Measurements from ENCODE around the gene ZNF836.
A peak's percentile ranks its signal among the peaks of the same experiment; 100 is the strongest.

ZNF836 gene

DNA sequence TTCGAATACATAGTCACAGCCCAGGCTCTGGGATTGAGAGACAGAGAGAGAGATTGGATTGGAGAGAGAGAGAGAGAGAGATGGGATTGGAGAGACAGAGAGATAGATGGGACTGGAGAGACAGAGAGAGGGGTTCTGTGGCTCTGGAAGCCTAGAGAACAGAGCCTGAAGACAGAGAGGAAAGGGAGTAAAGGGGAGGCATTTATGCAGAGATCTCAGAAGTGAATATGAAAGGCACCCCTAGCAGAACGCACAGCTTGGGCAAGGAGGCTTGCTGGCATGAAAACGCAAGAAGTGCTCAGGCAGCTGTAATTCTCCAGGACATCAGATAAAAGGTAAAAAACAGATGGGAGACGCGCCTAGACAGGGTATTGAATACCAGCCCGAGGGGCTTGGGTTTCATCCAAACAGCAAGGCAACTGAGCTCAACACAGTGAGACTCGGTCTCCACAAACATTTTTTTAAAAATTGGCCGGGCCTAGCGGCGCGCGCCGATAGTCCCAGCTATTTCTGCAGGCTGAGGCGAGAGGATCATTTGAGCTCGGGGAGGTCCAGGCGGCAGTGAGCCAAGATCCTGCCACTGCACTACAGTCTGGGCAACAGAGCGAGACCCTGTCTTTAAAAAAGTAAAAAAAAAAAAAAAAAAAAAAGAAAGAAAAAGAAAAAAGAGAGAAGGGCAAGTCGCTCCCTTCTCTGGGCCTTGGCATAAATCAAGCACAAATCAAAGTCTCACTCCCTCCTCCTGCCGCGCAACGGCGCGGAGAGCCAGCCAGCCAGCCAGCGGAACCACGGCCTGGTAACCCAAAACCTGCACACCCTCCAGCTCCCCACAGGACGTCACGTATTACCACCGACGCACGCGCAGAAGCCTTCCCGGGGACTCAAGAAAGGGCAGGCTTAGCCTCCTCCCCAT is 17.7 kb upstream of the ZNF836 start:
- TF ChIP-seq, protein P1, sequence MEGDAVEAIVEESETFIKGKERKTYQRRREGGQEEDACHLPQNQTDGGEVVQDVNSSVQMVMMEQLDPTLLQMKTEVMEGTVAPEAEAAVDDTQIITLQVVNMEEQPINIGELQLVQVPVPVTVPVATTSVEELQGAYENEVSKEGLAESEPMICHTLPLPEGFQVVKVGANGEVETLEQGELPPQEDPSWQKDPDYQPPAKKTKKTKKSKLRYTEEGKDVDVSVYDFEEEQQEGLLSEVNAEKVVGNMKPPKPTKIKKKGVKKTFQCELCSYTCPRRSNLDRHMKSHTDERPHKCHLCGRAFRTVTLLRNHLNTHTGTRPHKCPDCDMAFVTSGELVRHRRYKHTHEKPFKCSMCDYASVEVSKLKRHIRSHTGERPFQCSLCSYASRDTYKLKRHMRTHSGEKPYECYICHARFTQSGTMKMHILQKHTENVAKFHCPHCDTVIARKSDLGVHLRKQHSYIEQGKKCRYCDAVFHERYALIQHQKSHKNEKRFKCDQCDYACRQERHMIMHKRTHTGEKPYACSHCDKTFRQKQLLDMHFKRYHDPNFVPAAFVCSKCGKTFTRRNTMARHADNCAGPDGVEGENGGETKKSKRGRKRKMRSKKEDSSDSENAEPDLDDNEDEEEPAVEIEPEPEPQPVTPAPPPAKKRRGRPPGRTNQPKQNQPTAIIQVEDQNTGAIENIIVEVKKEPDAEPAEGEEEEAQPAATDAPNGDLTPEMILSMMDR (IDR thresholded peaks at IDR 0.05; ENCODE audit: insufficient read depth, missing control alignments): no peak
- no peak for FAIRE-seq
- peak; percentile 58 for DNase-seq (ENCODE audit: insufficient read length, low spot score)

DNA sequence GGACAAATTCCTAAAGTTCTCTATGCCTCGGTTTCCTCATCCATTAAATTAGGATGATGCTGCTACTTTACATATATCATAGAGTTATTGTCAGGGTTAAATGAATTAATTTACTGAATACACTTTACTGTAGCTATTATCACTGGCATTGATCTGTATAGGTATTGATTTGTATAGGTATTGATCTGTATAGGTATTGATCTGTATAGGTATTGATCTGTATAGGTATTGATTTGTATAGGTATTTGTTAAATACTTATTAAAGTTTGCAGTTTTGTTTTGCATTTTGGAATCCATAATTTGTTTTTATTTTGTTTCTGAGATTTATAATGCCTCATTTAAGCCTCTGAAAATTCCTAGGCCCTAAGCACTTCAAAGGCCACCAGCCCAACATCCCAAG is 16.0 kb upstream of the ZNF836 start:
- TF ChIP-seq, protein P1 (IDR thresholded peaks at IDR 0.05; ENCODE audit: insufficient read depth, missing control alignments): no peak
- no peak for FAIRE-seq
- no peak for DNase-seq (ENCODE audit: insufficient read length, low spot score)

DNA sequence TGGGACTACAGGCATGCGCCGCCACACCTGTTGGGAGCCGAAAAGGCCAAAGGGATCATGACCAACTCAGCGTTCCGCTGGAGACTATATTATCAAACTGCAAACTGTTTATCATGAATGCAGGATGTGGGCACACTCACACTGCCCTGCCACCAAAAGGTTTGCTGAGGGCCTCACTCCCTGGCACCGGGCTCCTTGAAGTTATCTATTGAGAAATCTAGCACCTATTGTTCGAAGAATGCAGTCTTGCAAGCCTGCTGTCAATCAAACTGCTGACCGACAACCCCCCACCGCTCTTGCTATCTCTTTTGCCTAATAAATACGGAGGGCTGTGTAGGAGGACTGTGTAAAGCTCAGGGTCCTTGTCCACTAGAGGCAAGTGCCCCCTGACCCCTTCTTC is 5.2 kb upstream of the ZNF836 start:
- DNase-seq (ENCODE audit: insufficient read length, low spot score): no peak
- FAIRE-seq: no peak
- TF ChIP-seq, protein P1 (IDR thresholded peaks at IDR 0.05; ENCODE audit: insufficient read depth, missing control alignments): no peak

DNA sequence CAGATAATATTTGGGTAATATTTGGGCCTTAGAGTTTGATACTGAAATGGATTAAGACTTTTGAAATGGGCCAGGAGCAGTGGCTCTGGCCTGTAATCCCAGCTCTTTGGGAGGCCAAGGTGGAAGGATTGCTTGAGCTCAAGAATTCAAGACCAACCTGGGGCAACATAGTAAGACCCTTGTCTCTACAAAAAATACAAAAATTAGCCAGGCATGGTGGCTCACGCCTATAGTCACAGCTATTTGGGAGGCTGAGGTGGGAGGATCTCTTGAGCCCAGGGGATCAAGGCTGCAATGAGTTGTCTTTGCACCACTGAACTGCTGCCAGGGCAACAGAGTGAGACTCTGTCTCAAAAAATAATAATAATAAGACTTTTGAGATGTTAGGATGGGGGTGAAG is 926 bp upstream of the ZNF836 start:
- TF ChIP-seq, protein P1 (IDR thresholded peaks at IDR 0.05; ENCODE audit: insufficient read depth, missing control alignments): no peak
- FAIRE-seq: no peak
- no peak for DNase-seq (ENCODE audit: insufficient read length, low spot score)

DNA sequence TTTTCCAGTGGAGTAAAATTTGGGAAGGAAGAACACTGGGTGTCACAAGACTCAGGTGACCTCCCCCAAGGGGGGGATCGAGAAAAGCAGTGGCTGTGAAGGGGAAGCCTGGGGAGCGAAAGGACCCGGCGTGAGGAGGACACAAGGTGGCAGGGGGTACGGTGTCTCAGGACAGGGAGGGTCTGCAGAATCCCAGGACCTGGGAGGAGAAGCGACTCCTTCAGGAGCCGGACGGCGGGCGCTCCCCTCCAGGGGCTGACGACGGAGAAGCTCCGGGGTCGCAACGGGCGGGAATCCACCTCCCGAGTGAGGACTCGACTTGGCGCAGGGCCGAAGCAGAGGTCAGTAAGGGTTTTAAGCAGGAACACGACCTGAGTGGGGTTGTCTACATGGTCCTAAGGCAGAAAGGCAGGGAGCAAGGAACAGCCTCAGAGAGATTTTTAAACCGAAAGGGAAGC is 529 bp downstream of the ZNF836 start:
- FAIRE-seq (no peak), DNase-seq (ENCODE audit: insufficient read length, low spot score) (no peak)
- TF ChIP-seq, protein P1 (IDR thresholded peaks at IDR 0.05; ENCODE audit: insufficient read depth, missing control alignments): no peak

DNA sequence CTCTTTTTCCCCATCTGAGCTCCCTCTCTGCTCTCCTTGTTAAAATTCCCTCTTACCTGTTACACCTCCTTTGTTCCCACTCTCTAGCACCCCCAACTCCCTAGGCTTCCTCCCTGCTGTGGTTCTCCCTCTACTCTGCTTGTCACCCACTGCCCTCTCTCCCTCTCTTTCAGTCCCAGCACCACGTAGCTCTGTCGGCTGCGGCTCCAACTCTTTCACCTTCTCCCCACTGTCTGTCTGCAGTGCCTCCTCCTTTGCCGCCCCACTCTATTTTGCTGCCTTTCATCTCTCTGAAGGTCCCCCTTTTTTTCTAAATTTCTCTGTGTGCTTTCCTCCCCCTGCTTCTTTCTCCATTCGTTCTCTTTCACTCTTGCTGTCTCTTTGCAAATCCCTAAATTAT is 1.1 kb downstream of the ZNF836 start:
- DNase-seq (ENCODE audit: insufficient read length, low spot score): no peak
- no peak for FAIRE-seq
- TF ChIP-seq, protein P1 (IDR thresholded peaks at IDR 0.05; ENCODE audit: insufficient read depth, missing control alignments): no peak
